ENCODE data around the gene RGS19. TPM values are rescaled to one million over a fixed set of nuclear protein-coding genes. Genes with fewer than 3 reads are reported as not detected.

RGS19 gene
- total and polyA plus RNA-seq, 3 experiments from 2014 or later = 35.3 to 120 (median 36.9) TPM

DNA sequence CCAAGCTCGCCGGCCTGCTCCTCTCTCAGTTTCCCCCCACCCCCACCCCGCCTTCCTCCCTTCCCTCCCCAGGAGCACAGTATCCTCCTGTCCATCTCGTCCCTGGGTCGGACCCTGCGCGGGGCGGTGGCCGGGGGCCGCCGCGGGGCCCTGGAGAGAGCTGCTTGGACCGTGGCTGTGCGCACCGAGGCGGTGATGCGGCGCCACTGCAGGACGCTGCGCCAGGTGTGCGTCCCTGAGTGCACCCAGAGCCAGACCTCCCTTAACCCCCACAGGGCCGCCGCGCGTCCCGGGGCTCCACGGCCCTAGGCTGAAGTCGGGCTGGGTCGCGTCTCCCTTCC lies 41.1 kb downstream of the RGS19 start:
- H3K4me1 Mint-ChIP-seq = peaks cover 22 to 77% (median 30%) of the 10 kb centered on the region in 3 donors
- ChIA-PET CTCF (interaction anchor here (0.9 to 6.5 kb wide), 32 partner anchors 9 to 542 kb away, joined by 3 to 57 read pairs (median 5); partner anchors contain the start of genes OPRL1, PRPF6, RGS19 and SAMD10), POLR2A (interaction anchor here (0.7 to 1.6 kb wide), 6 partner anchors 15 to 82 kb away, joined by 4 to 15 read pairs (median 4); partner anchors contain the start of genes LKAAEAR1, PRPF6 and SAMD10)
- Histone ChIP-seq H3K9me3 (ENCODE audit: low read length) (no peaks in the 10 kb centered on the region), H3K27me3 (ENCODE audit: insufficient read depth, low read length, poor library complexity, severe bottlenecking) (no peaks in the 10 kb centered on the region), H3K36me3 (ENCODE audit: insufficient read depth, low read length) (no peaks in the 10 kb centered on the region), H3K4me3 (ENCODE audit: low read length) (peak overlapping the region; percentile 49), H3K4me1 (ENCODE audit: insufficient read depth, low read length) (peaks cover 64% of the 10 kb centered on the region), H3K27ac (ENCODE audit: low read depth, low read length) (no peak overlapping the region)
- H3K36me3 Mint-ChIP-seq = peaks cover 0 to 12% (median 0%) of the 10 kb centered on the region in 3 donors
- no peak overlapping the region for H3K27ac Mint-ChIP-seq
- H3K4me3 Mint-ChIP-seq = peak overlapping the region in 5 of 7 donors; percentile 32 to 67 (median 64)
- no peak for DNase-seq
- H3K27me3 Mint-ChIP-seq = peaks cover 0 to 3% of the 10 kb centered on the region in 2 donors
- H3K9me3 Mint-ChIP-seq = no peaks in the 10 kb centered on the region

DNA sequence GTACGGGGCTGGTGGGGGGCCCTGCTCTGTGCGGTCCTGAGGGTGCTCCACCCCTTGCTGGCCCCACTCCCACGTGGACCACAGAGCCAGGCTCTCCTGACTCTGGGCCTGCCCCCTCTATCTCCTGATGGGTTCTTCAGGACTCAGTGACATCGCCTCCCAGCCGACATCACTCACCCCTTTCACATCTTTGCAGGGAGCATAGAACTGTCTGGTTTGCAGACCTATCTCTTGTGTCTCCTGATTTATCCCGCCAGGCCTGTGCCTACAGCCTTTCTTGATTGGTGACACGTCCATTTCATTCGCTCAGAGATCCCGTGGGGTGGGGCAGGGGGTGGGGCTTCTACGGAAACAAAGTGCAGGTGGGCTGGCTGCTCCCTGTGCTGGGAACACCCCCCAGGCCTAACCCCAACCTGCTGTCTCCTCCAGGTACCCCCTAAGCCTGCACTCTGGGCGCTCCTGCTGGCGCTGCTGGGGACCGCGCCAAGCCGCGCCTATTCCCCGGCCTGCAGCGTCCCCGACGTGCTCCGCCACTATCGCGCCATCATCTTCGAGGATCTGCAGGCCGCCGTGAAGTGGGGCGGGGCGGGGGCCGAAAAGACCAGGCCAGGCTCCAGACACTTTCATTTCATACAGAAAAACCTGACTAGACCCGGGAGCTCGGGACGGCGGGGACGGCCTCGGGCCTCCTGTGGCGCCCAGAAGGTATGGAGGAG lies 41.7 kb downstream of the RGS19 start:
- H3K4me3 Mint-ChIP-seq = peak overlapping the region; percentile 58 to 90 (median 65)
- no peaks in the 10 kb centered on the region for H3K9me3 Mint-ChIP-seq
- DNase-seq = no peak
- H3K4me1 ChIP-seq (ENCODE audit: insufficient read depth, low read length) = peaks cover 64% of the 10 kb centered on the region
- H3K27ac ChIP-seq (ENCODE audit: low read depth, low read length) = no peak overlapping the region
- POLR2A ChIA-PET = interaction anchor here (1.0 to 1.6 kb wide), 3 partner anchors 46 to 82 kb away, joined by 5 to 15 read pairs (median 6); partner anchors contain the start of genes LKAAEAR1, PRPF6 and SAMD10
- H3K4me1 Mint-ChIP-seq = peaks cover 22 to 77% (median 30%) of the 10 kb centered on the region in 3 donors
- peaks cover 0 to 3% of the 10 kb centered on the region in 2 donors for H3K27me3 Mint-ChIP-seq
- no peaks in the 10 kb centered on the region for H3K27me3 ChIP-seq (ENCODE audit: insufficient read depth, low read length, poor library complexity, severe bottlenecking)
- H3K4me3 ChIP-seq (ENCODE audit: low read length) = no peak overlapping the region
- no peaks in the 10 kb centered on the region for H3K9me3 ChIP-seq (ENCODE audit: low read length)
- no peaks in the 10 kb centered on the region for H3K36me3 ChIP-seq (ENCODE audit: insufficient read depth, low read length)
- H3K36me3 Mint-ChIP-seq = peaks cover 0 to 18% (median 0%) of the 10 kb centered on the region in 3 donors
- H3K27ac Mint-ChIP-seq = peak overlapping the region in 3 of 8 donors; percentile 33 to 57 (median 40)
- CTCF ChIA-PET = interaction anchor here (0.9 to 6.5 kb wide), 25 partner anchors 9 to 471 kb away, joined by 3 to 57 read pairs (median 6); partner anchors contain the start of genes OPRL1, PRPF6, RGS19 and SAMD10

DNA sequence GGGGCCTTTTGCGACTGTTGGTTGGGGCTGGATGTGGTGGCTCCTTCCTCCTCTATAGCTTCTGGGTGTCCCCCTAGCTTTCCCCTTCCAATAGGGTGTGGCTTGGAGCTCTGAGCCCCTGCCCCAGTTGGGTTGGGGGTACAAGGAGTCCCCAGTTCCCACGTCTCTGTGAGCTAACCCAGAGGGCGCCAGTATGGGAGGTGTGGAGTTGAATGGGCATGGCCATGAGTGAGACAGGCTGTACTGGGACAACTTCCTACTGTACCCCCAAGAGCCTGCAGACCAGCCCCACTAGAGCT lies 42.2 kb downstream of the RGS19 start:
- Mint-ChIP-seq H3K4me1 (peaks cover 21 to 75% (median 30%) of the 10 kb centered on the region in 3 donors), H3K36me3 (peaks cover 0 to 23% (median 0%) of the 10 kb centered on the region in 3 donors), H3K4me3 (peak overlapping the region in 5 of 7 donors; percentile 53 to 83 (median 67)), H3K27me3 (peaks cover 0 to 3% of the 10 kb centered on the region in 2 donors), H3K27ac (peak overlapping the region in 2 of 8 donors; percentile 33 to 54), H3K9me3 (no peaks in the 10 kb centered on the region)
- H3K27me3 ChIP-seq (ENCODE audit: insufficient read depth, low read length, poor library complexity, severe bottlenecking) = no peaks in the 10 kb centered on the region
- H3K4me1 ChIP-seq (ENCODE audit: insufficient read depth, low read length) = peaks cover 64% of the 10 kb centered on the region
- ChIA-PET CTCF (interaction anchor here (1.2 to 6.5 kb wide), 9 partner anchors 10 to 64 kb away, joined by 3 to 57 read pairs (median 7); partner anchors contain the start of genes PRPF6, SAMD10 and TCEA2), POLR2A (no interaction called here)
- H3K4me3 ChIP-seq (ENCODE audit: low read length) = no peak overlapping the region
- H3K36me3 ChIP-seq (ENCODE audit: insufficient read depth, low read length) = no peaks in the 10 kb centered on the region
- no peaks in the 10 kb centered on the region for H3K9me3 ChIP-seq (ENCODE audit: low read length)
- DNase-seq = no peak
- H3K27ac ChIP-seq (ENCODE audit: low read depth, low read length) = no peak overlapping the region

DNA sequence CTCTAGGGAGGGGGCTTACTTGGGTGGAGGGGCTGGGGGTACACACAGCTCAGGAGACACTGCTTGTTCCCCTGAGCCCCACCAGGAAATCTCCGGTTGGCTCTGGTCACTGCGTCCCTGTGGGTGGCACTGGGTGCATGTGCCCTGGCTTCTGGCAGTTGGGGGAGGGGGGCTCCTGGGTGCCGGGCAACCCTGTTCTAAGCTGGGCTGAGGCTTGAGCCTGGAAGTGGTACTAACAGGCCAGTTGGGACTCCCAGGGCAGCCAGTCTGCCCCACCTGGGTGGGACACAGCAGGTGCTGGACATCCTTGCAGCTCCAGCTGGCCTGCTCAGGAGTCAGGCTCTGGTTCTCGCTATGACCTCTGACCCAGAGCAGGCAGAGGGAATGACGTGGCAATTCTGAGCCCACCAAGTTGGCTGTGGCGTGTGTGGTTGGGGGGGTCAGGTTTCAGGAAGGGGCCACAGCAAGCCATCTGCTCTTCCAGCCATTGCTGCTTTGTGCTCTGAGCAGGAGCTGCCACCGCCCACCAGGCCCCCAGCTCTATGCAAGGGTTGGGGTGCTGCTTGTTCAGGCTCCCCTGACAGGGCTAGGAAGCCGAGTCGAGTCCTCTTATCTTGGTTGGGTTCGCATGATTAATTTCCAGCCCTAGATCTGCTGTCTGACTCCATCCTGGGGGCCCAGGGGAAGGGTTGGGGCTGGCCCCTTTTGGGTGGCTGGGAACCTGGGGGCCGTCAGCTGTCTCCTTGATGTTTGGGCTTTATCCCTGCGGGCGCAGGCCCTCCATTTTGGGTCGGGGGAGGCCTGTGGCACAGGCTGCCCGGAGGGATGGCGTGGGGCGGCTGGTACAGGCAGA lies 42.7 kb downstream of the RGS19 start:
- CTCF ChIA-PET = interaction anchor here (1.2 to 6.5 kb wide), 7 partner anchors 9 to 56 kb away, joined by 3 to 57 read pairs (median 10); partner anchors contain the start of genes PRPF6, SAMD10 and TCEA2
- Histone ChIP-seq H3K4me3 (ENCODE audit: low read length) (no peak overlapping the region), H3K27me3 (ENCODE audit: insufficient read depth, low read length, poor library complexity, severe bottlenecking) (no peaks in the 10 kb centered on the region), H3K9me3 (ENCODE audit: low read length) (no peaks in the 10 kb centered on the region), H3K4me1 (ENCODE audit: insufficient read depth, low read length) (peaks cover 60% of the 10 kb centered on the region), H3K27ac (ENCODE audit: low read depth, low read length) (peak overlapping the region; percentile 43), H3K36me3 (ENCODE audit: insufficient read depth, low read length) (peaks cover 4% of the 10 kb centered on the region)
- Mint-ChIP-seq H3K4me3 (peak overlapping the region in 2 of 7 donors; percentile 17 to 69), H3K27me3 (peaks cover 0 to 3% of the 10 kb centered on the region in 2 donors), H3K9me3 (no peaks in the 10 kb centered on the region), H3K27ac (peak overlapping the region in 5 of 8 donors; percentile 33 to 70 (median 54)), H3K36me3 (peaks cover 0 to 28% (median 0%) of the 10 kb centered on the region in 3 donors), H3K4me1 (peaks cover 20 to 69% (median 30%) of the 10 kb centered on the region in 3 donors)
- no peak for DNase-seq
- POLR2A ChIA-PET = no interaction called here

DNA sequence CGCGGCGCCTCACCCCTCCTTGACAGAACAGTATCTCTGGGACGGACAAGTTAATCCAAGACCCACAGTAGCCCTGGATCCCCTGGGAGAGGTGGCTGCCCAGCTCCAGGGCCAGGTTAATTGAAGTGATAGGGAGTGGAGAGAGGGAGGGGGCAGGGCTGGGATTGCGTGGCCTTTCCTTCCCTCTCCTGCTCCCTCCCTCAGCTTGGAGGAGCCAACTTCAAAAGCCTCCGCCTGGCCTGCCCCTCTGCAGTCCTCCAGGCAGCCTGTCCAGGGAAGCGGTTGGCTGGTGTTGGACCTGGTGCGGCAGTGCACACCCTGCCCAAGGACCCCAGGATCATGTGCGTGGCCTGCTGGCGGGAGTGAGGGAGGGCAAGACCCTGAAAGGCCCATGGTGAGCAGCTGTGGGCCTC lies 43.4 kb downstream of the RGS19 start, which contains the start of gene C20orf204:
Gene C20orf204 (plus strand): TSS at position 250 of the 413 bp plus-strand sequence. CDS start 142 bp downstream, at position 392.
- CTCF ChIA-PET = interaction anchor here (1.2 to 6.5 kb wide), 5 partner anchors 21 to 56 kb away, joined by 3 to 57 read pairs (median 4); partner anchors contain the start of genes PRPF6, SAMD10 and TCEA2
- H3K9me3 Mint-ChIP-seq = no peaks in the 10 kb centered on the region
- Histone ChIP-seq H3K9me3 (ENCODE audit: low read length) (no peaks in the 10 kb centered on the region), H3K27me3 (ENCODE audit: insufficient read depth, low read length, poor library complexity, severe bottlenecking) (no peaks in the 10 kb centered on the region), H3K36me3 (ENCODE audit: insufficient read depth, low read length) (peaks cover 4% of the 10 kb centered on the region), H3K4me3 (ENCODE audit: low read length) (no peak within 1 kb of the TSS), H3K4me1 (ENCODE audit: insufficient read depth, low read length) (peaks cover 54% of the 10 kb centered on the region), H3K27ac (ENCODE audit: low read depth, low read length) (peak within 1 kb of the TSS; percentile 43)
- POLR2A ChIA-PET = no interaction called here
- peak within 1 kb of the TSS; percentile 70 to 94 (median 91) for H3K27ac Mint-ChIP-seq
- peaks cover 0 to 33% (median 3%) of the 10 kb centered on the region in 3 donors for H3K36me3 Mint-ChIP-seq
- H3K4me1 Mint-ChIP-seq = peaks cover 19 to 63% (median 27%) of the 10 kb centered on the region in 3 donors
- DNase-seq = no peak
- H3K4me3 Mint-ChIP-seq = peak within 1 kb of the TSS; percentile 51 to 83 (median 72)
- H3K27me3 Mint-ChIP-seq = peaks cover 0 to 3% of the 10 kb centered on the region in 2 donors

DNA sequence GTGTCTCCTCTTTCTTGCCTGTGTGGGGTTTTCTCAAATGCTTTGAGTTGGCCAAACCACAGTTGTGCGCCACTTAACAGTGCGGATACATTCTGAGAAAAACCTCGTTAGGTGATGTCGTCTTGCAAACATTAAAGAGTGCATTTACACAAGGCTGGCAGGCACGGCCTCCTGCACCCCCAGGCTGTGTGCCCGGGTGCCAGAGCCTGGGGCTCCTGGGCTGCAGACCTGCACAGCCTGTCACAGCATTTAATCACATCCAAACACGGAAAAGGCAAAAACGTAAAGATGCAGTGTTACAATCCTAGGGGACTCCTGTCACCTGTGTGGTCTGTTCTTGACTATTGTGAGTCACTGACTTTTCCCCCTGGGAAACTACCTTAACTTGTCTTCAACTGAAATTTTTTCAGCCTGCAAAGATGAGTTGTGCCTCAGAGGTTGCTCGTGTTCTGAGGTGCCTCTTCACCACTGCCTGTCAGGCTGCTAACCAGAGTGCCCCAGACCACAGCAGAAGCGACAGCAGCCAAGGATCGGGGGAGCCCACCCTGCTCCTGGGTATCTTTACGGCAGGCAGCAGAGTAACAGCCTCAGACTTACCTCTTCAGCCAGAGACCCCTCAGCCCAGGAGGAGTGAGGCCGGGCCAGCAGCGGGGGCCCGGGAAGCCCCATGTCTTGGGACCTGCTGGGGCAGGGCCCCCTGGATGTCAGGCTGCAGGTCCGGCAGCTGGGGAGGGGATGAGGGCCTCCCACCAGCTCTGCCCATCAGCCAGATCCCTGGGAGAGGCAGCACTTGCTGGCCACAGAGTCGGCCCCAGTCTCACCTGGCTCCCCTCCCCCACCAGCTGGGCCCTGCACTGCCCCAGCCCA lies 44.0 kb downstream of the RGS19 start:
- H3K9me3 Mint-ChIP-seq = no peaks in the 10 kb centered on the region
- H3K27me3 ChIP-seq (ENCODE audit: insufficient read depth, low read length, poor library complexity, severe bottlenecking) = no peaks in the 10 kb centered on the region
- H3K4me3 ChIP-seq (ENCODE audit: low read length) = no peak overlapping the region
- peak overlapping the region; percentile 51 to 83 (median 72) for H3K4me3 Mint-ChIP-seq
- H3K4me1 Mint-ChIP-seq = peaks cover 18 to 57% (median 25%) of the 10 kb centered on the region in 3 donors
- peaks cover 0 to 3% of the 10 kb centered on the region in 2 donors for H3K27me3 Mint-ChIP-seq
- ChIA-PET CTCF (interaction anchor here (0.9 to 6.5 kb wide), 5 partner anchors 22 to 55 kb away, joined by 3 to 57 read pairs (median 4); partner anchors contain the start of genes PRPF6, SAMD10 and TCEA2), POLR2A (no interaction called here)
- peaks cover 8% of the 10 kb centered on the region for H3K36me3 ChIP-seq (ENCODE audit: insufficient read depth, low read length)
- H3K9me3 ChIP-seq (ENCODE audit: low read length) = no peaks in the 10 kb centered on the region
- H3K4me1 ChIP-seq (ENCODE audit: insufficient read depth, low read length) = peaks cover 52% of the 10 kb centered on the region
- H3K27ac Mint-ChIP-seq = peak overlapping the region; percentile 70 to 94 (median 91)
- DNase-seq = peak in 2 of 5 donors; percentile 21 to 60
- peak overlapping the region; percentile 38 for H3K27ac ChIP-seq (ENCODE audit: low read depth, low read length)
- peaks cover 0 to 39% (median 6%) of the 10 kb centered on the region in 3 donors for H3K36me3 Mint-ChIP-seq

Data from CD8-positive, alpha-beta memory T cell (primary cell).